DND-41 (cell line): ENCODE measurements around the gene TAS2R46.
"Not testable (repeated sequence)": the region's sequence is repeated elsewhere in the genome, so short reads cannot be mapped to it uniquely, and the experiment has no call there.

ENCODE experiments used
- CTCF ChIP-seq: IDR thresholded peaks from 2 replicates; pipeline ENCODE4 v1.5.1; 2012; ENCODE audit warnings: borderline replicate concordance, low read length, moderate library complexity, mild to moderate bottlenecking; ENCODE audit not compliant: poor library complexity, severe bottlenecking; ENCODE audit errors: extremely low read depth
- EZH2 ChIP-seq: IDR thresholded peaks from 3 replicates; pipeline ENCODE4 v1.6.1; 2012; ENCODE audit warnings: borderline replicate concordance, low read depth, mild to moderate bottlenecking, moderate library complexity, low read length, inconsistent platforms; ENCODE audit not compliant: severe bottlenecking

GRCh38 chr12:11049806-11050531 is 12.1 kb downstream of the TAS2R46 start:
- not testable (repeated sequence) for TF ChIP-seq CTCF, EZH2
